SK-N-SH treated with all-trans-retinoic acid at 6 μM for 48 hours (cell line): ENCODE data around the gene RAD51AP1.
A peak's percentile ranks its signal among the peaks of the same experiment; 100 is the strongest.

ENCODE experiments used
- ATAC-seq: fragments of 200-7000 bp; cut with Tn5 transposase; 3 replicates; pipeline ENCODE4 v1.9.1; 2020; ENCODE audit warnings: mild to moderate bottlenecking, moderate library complexity
- ARNTL ChIP-seq: fragments of 450-650 bp; formaldehyde crosslinking; IDR thresholded peaks from 2 replicates; pipeline ENCODE4 v1.5.0; 2020; ENCODE audit warnings: low read depth, mild to moderate bottlenecking, moderate library complexity, borderline replicate concordance
- CSDC2 ChIP-seq: fragments of 250-450 bp; sonication (Bioruptor Pico); IDR thresholded peaks from 2 replicates; pipeline ENCODE4 v1.5.0; 2020; ENCODE audit warnings: mild to moderate bottlenecking, moderate library complexity
- ESRRG ChIP-seq: fragments of 250-450 bp; sonication (Bioruptor Pico); IDR thresholded peaks from 2 replicates; pipeline ENCODE4 v1.6.1; 2021; ENCODE audit warnings: mild to moderate bottlenecking
- ISL1 ChIP-seq: fragments of 250-450 bp; sonication (Bioruptor Pico); IDR thresholded peaks from 2 replicates; pipeline ENCODE4 v2.1.2; 2022; ENCODE audit warnings: mild to moderate bottlenecking, moderate library complexity
- POU6F1 ChIP-seq: fragments of 250-450 bp; sonication (Bioruptor Pico); IDR thresholded peaks from 2 replicates; pipeline ENCODE4 v1.8.0; 2021; ENCODE audit warnings: low read depth, mild to moderate bottlenecking, moderate library complexity, borderline replicate concordance
- PPARA ChIP-seq: fragments of 250-450 bp; sonication (Bioruptor Pico); IDR thresholded peaks from 2 replicates; pipeline ENCODE4 v1.5.0; 2020; ENCODE audit warnings: mild to moderate bottlenecking, borderline replicate concordance
- RARB ChIP-seq: fragments of 250-450 bp; sonication (Bioruptor Pico); IDR thresholded peaks from 2 replicates; pipeline ENCODE4 v1.8.0; 2021; ENCODE audit warnings: mild to moderate bottlenecking, moderate library complexity
- SNAI2 ChIP-seq: fragments of 250-450 bp; sonication (Bioruptor Pico); IDR thresholded peaks from 2 replicates; pipeline ENCODE4 v1.5.0; 2020; ENCODE audit warnings: mild to moderate bottlenecking, moderate library complexity
- TCF4 ChIP-seq: fragments of 250-450 bp; sonication (Bioruptor Pico); IDR thresholded peaks from 2 replicates; pipeline ENCODE4 v1.8.0; 2021; ENCODE audit warnings: mild to moderate bottlenecking, moderate library complexity, borderline replicate concordance
- TOX ChIP-seq: fragments of 250-450 bp; sonication (Bioruptor Pico); IDR thresholded peaks from 2 replicates; pipeline ENCODE4 v1.8.0; 2021; ENCODE audit warnings: mild to moderate bottlenecking, moderate library complexity, borderline replicate concordance
- TSHZ2 ChIP-seq: fragments of 250-450 bp; sonication (Bioruptor Pico); IDR thresholded peaks from 2 replicates; pipeline ENCODE4 v1.5.0; 2020; ENCODE audit warnings: mild to moderate bottlenecking, moderate library complexity
- ZC3H10 ChIP-seq: fragments of 250-450 bp; sonication (Bioruptor Pico); IDR thresholded peaks from 2 replicates; pipeline ENCODE4 v1.5.1; 2021; ENCODE audit warnings: mild to moderate bottlenecking, moderate library complexity
- ZFP3 ChIP-seq: fragments of 250-450 bp; sonication (Bioruptor Pico); IDR thresholded peaks from 2 replicates; pipeline ENCODE4 v1.5.0; 2020; ENCODE audit warnings: mild to moderate bottlenecking, moderate library complexity
- ZFP30 ChIP-seq: fragments of 450-650 bp; formaldehyde crosslinking; IDR thresholded peaks from 2 replicates; pipeline ENCODE4 v1.5.0; 2022; ENCODE audit warnings: mild to moderate bottlenecking, moderate library complexity
- ZNF565 ChIP-seq: fragments of 450-650 bp; formaldehyde crosslinking; conservative IDR thresholded peaks from 2 replicates; pipeline ENCODE4 v1.5.0; 2020; ENCODE audit warnings: low read depth, mild to moderate bottlenecking, moderate library complexity
- ZNF70 ChIP-seq: fragments of 450-650 bp; formaldehyde crosslinking; IDR thresholded peaks from 2 replicates; pipeline ENCODE4 v1.5.0; 2020; ENCODE audit warnings: mild to moderate bottlenecking, moderate library complexity
- TF ChIP-seq, protein P1 (sequence below): fragments of 250-450 bp; sonication (Bioruptor Pico); IDR thresholded peaks from 2 replicates; pipeline ENCODE4 v1.5.1; 2021; ENCODE audit warnings: mild to moderate bottlenecking, moderate library complexity
- TF ChIP-seq, protein P2 (sequence below): fragments of 250-450 bp; sonication (Bioruptor Pico); IDR thresholded peaks from 2 replicates; pipeline ENCODE4 v1.5.1; 2020; ENCODE audit warnings: low read depth, mild to moderate bottlenecking, moderate library complexity
- TF ChIP-seq, protein P3 (sequence below): fragments of 250-450 bp; sonication (Bioruptor Pico); IDR thresholded peaks from 2 replicates; pipeline ENCODE4 v1.8.0; 2020; ENCODE audit warnings: mild to moderate bottlenecking, moderate library complexity, borderline replicate concordance

The RAD51AP1 gene, protein sequence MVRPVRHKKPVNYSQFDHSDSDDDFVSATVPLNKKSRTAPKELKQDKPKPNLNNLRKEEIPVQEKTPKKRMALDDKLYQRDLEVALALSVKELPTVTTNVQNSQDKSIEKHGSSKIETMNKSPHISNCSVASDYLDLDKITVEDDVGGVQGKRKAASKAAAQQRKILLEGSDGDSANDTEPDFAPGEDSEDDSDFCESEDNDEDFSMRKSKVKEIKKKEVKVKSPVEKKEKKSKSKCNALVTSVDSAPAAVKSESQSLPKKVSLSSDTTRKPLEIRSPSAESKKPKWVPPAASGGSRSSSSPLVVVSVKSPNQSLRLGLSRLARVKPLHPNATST

GRCh38 chr12:4538207-4539160, at the start of gene RAD51AP1:
RAD51AP1 (plus strand) TSS chr12:4538890; CDS start chr12:4538940, 50 bp downstream.
- peak; percentile 100 for ATAC-seq
- TF ChIP-seq, protein P1, sequence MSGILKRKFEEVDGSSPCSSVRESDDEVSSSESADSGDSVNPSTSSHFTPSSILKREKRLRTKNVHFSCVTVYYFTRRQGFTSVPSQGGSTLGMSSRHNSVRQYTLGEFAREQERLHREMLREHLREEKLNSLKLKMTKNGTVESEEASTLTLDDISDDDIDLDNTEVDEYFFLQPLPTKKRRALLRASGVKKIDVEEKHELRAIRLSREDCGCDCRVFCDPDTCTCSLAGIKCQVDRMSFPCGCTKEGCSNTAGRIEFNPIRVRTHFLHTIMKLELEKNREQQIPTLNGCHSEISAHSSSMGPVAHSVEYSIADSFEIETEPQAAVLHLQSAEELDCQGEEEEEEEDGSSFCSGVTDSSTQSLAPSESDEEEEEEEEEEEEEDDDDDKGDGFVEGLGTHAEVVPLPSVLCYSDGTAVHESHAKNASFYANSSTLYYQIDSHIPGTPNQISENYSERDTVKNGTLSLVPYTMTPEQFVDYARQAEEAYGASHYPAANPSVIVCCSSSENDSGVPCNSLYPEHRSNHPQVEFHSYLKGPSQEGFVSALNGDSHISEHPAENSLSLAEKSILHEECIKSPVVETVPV (CRISPR knock-in tag) = no peak
- TF ChIP-seq POU6F1 (CRISPR knock-in tag) = peak; percentile 48; the same call in 1 of the 2 replicates
- TF ChIP-seq, all 23 proteins: peak for 1

DNA sequence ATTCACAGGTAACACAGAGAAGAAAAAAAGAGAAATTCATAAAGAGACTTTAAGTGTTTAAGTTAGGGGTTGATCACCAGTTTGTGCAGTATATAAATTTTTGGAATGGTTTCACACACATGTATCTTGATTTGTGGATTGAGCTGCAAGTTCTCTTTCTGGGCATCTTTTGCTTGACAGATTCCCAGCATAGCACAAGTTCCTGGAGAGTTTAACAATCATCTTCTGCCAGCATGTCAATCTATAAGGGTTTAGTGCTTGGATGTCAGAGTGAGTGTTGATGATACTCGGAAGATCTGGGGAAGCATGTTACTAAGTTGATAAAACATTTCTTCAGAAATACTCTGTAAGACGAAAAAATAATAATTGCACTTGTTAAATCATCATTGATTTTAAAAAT, 49.1 kb upstream of the RAD51AP1 start:
- no peak for ATAC-seq
- TF ChIP-seq PPARA (CRISPR knock-in tag) (no peak), RARB (CRISPR knock-in tag) (no peak), SNAI2 (CRISPR knock-in tag) (no peak), ESRRG (no peak), ISL1 (CRISPR knock-in tag) (no peak), TOX (no peak), POU6F1 (CRISPR knock-in tag) (no peak), TSHZ2 (CRISPR knock-in tag) (no peak), ZNF70 (no peak), CSDC2 (CRISPR knock-in tag) (no peak), ARNTL (CRISPR knock-in tag) (no peak), TCF4 (CRISPR knock-in tag) (no peak), ZC3H10 (CRISPR knock-in tag) (no peak)
- TF ChIP-seq, protein P2, sequence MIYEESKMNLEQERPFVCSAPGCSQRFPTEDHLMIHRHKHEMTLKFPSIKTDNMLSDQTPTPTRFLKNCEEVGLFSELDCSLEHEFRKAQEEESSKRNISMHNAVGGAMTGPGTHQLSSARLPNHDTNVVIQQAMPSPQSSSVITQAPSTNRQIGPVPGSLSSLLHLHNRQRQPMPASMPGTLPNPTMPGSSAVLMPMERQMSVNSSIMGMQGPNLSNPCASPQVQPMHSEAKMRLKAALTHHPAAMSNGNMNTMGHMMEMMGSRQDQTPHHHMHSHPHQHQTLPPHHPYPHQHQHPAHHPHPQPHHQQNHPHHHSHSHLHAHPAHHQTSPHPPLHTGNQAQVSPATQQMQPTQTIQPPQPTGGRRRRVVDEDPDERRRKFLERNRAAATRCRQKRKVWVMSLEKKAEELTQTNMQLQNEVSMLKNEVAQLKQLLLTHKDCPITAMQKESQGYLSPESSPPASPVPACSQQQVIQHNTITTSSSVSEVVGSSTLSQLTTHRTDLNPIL (CRISPR knock-in tag) = no peak

- no peak for ATAC-seq
- TF ChIP-seq CSDC2 (CRISPR knock-in tag) = no peak
- TF ChIP-seq, protein P2 (CRISPR knock-in tag) = no peak
- no peak for TF ChIP-seq TCF4 (CRISPR knock-in tag)
- TF ChIP-seq, protein P1 (CRISPR knock-in tag) = no peak
- no peak for TF ChIP-seq ZNF565 (CRISPR knock-in tag)
- no peak for TF ChIP-seq ZFP30 (CRISPR knock-in tag)
- no peak for TF ChIP-seq ZNF70
- TF ChIP-seq, protein P3, sequence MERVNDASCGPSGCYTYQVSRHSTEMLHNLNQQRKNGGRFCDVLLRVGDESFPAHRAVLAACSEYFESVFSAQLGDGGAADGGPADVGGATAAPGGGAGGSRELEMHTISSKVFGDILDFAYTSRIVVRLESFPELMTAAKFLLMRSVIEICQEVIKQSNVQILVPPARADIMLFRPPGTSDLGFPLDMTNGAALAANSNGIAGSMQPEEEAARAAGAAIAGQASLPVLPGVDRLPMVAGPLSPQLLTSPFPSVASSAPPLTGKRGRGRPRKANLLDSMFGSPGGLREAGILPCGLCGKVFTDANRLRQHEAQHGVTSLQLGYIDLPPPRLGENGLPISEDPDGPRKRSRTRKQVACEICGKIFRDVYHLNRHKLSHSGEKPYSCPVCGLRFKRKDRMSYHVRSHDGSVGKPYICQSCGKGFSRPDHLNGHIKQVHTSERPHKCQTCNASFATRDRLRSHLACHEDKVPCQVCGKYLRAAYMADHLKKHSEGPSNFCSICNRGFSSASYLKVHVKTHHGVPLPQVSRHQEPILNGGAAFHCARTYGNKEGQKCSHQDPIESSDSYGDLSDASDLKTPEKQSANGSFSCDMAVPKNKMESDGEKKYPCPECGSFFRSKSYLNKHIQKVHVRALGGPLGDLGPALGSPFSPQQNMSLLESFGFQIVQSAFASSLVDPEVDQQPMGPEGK (CRISPR knock-in tag) = no peak
- no peak for TF ChIP-seq RARB (CRISPR knock-in tag)
- TF ChIP-seq ZFP3 (CRISPR knock-in tag) = no peak
- TF ChIP-seq ISL1 (CRISPR knock-in tag) = no peak
- TF ChIP-seq PPARA (CRISPR knock-in tag) = no peak
- TF ChIP-seq SNAI2 (CRISPR knock-in tag) = no peak
These were observed 47.7 kb upstream of the RAD51AP1 start for GRCh38 chr12:4490973-4491372.
